K562 (cell line): ENCODE measurements around the gene ZNF48. TPM values are rescaled to one million over a fixed set of nuclear protein-coding genes. Genes with fewer than 3 reads are reported as not detected.

ENCODE experiments used
- BACH1 ChIP-seq: fragments of 200-800 bp; sonication (Bioruptor generic); IDR thresholded peaks from 2 replicates; pipeline ENCODE4 v1.6.1; 2016; ENCODE audit warnings: missing genetic modification characterization, missing compliant biosample characterization
- DEAF1 ChIP-seq: fragments of 450-650 bp; formaldehyde crosslinking; IDR thresholded peaks from 2 replicates; pipeline ENCODE4 v1.4.0; 2020; ENCODE audit warnings: mild to moderate bottlenecking, moderate library complexity
- HMBOX1 ChIP-seq: sonication (generic); IDR thresholded peaks from 2 replicates; pipeline ENCODE4 v1.6.1; 2016
- IRF2 ChIP-seq: sonication (generic); formaldehyde crosslinking; IDR thresholded peaks from 2 replicates; pipeline ENCODE4 v1.8.1; 2022; ENCODE audit warnings: mild to moderate bottlenecking, missing genetic modification reagents
- KAT8 ChIP-seq: fragments of 450-650 bp; IDR thresholded peaks from 2 replicates; pipeline ENCODE4 v1.6.1; 2016; ENCODE audit warnings: low read depth, mild to moderate bottlenecking
- KDM2B ChIP-seq: fragments of 250-450 bp; sonication (Bioruptor Pico); IDR thresholded peaks from 2 replicates; pipeline ENCODE4 v1.8.0; 2021; ENCODE audit warnings: mild to moderate bottlenecking, moderate library complexity
- KDM4B ChIP-seq, 2 experiments: fragments of 450-650 bp in 1 of 2; sonication (generic) in 1 of 2; IDR thresholded peaks; 2 replicates each; pipeline ENCODE4 v1.6.1; 2016 to 2017; ENCODE audit warnings: borderline replicate concordance in 2 of 2, antibody characterized with exemption in 1 of 2, low read depth in 1 of 2, mild to moderate bottlenecking in 1 of 2
- KDM5B ChIP-seq: fragments of 200-600 bp; sonication (generic); IDR thresholded peaks from 2 replicates; pipeline ENCODE4 v1.6.1; 2012; ENCODE audit warnings: low read depth, mild to moderate bottlenecking, moderate library complexity, low read length, control low read depth, inconsistent platforms; ENCODE audit not compliant: insufficient replicate concordance
- KLF13 ChIP-seq: fragments of 450-650 bp; IDR thresholded peaks from 2 replicates; pipeline ENCODE4 v1.6.1; 2016; ENCODE audit warnings: missing genetic modification characterization, low read depth, mild to moderate bottlenecking, missing compliant biosample characterization, moderate library complexity, borderline replicate concordance
- KLF6 ChIP-seq: fragments of 250-450 bp; sonication (Bioruptor Pico); IDR thresholded peaks from 2 replicates; pipeline ENCODE4 v1.4.0; 2020; ENCODE audit warnings: mild to moderate bottlenecking, moderate library complexity, borderline replicate concordance
- MCM3 ChIP-seq: fragments of 450-650 bp; IDR thresholded peaks from 2 replicates; pipeline ENCODE4 v1.6.1; 2016
- NFIX ChIP-seq: fragments of 250-450 bp; sonication (Bioruptor Pico); IDR thresholded peaks from 2 replicates; pipeline ENCODE4 v1.4.0; 2020; ENCODE audit warnings: low read depth, mild to moderate bottlenecking, moderate library complexity
- NKRF ChIP-seq: fragments of 450-650 bp; IDR thresholded peaks from 2 replicates; pipeline ENCODE4 v1.6.1; 2016; ENCODE audit warnings: borderline replicate concordance
- PREB ChIP-seq: sonication (generic); formaldehyde crosslinking; IDR thresholded peaks from 2 replicates; pipeline ENCODE4 v1.8.1; 2023; ENCODE audit warnings: mild to moderate bottlenecking, missing genetic modification reagents
- RB1 ChIP-seq: fragments of 450-650 bp; IDR thresholded peaks from 2 replicates; pipeline ENCODE4 v1.6.1; 2017; ENCODE audit warnings: low read depth, mild to moderate bottlenecking
- RBM17 ChIP-seq: fragments of 200-400 bp; formaldehyde crosslinking; IDR thresholded peaks from 2 replicates; pipeline ENCODE4 v1.6.1; 2017; ENCODE audit warnings: low read depth, mild to moderate bottlenecking, low read length, borderline replicate concordance
- SAFB ChIP-seq: fragments of 200-400 bp; formaldehyde crosslinking; IDR thresholded peaks from 2 replicates; pipeline ENCODE4 v1.6.1; 2017; ENCODE audit warnings: low read depth, low read length, borderline replicate concordance
- SIRT6 ChIP-seq: IDR thresholded peaks from one replicate; pipeline ENCODE4 v1.6.1; 2012; ENCODE audit warnings: low read depth, mild to moderate bottlenecking, control low read depth, inconsistent platforms, low read length, moderate library complexity
- TBP ChIP-seq: optimal IDR thresholded peaks from 2 replicates; pipeline ENCODE3; 2011; ENCODE audit warnings: low read depth, low read length, improper control_type of control experiment
- TEAD1 ChIP-seq, 2 experiments: fragments of 450-650 bp in 1 of 2; sonication (generic) in 1 of 2; formaldehyde crosslinking; IDR thresholded peaks; 2 replicates each; pipeline versions ENCODE4 v1.4.0 to v1.8.0; 2020 to 2022; ENCODE audit warnings: mild to moderate bottlenecking in 2 of 2, missing genetic modification reagents in 1 of 2
- THRAP3 ChIP-seq: fragments of 450-650 bp; IDR thresholded peaks from 2 replicates; pipeline ENCODE4 v1.6.1; 2016; ENCODE audit warnings: mild to moderate bottlenecking, inconsistent platforms, borderline replicate concordance
- XRCC4 ChIP-seq: IDR thresholded peaks from one replicate; pipeline ENCODE4 v1.6.1; 2011; ENCODE audit not compliant: insufficient read depth, insufficient read length; ENCODE audit errors: extremely low read depth
- ZFP30 ChIP-seq: fragments of 250-450 bp; sonication (Bioruptor Pico); IDR thresholded peaks from 2 replicates; pipeline ENCODE4 v1.8.0; 2022; ENCODE audit warnings: moderate library complexity, mild to moderate bottlenecking, inconsistent platforms, borderline replicate concordance
- polyA plus RNA-seq, 8 experiments: library from polyadenylated mRNA; depleted of rRNA in 4 of 8; stranded (reverse) in 5 of 8; unstranded in 3 of 8; fragments of >200 nt; fragmentation: Nextera tagmentation in 2 of 8; fragmentation: Illumina TruSeq in 1 of 8; extraction: Ambion mirVana in 2 of 8; extraction: Trizol in 1 of 8; gene quantifications; 2 replicates each; pipeline versions ENCODE4 v1.2.1 to v1.2.3, GENCODE V29; 2011 to 2014; ENCODE audit warnings: inconsistent platforms in 1 of 8, missing spikeins in 1 of 8
- total RNA-seq, 7 experiments: library from RNA; depleted of rRNA in 6 of 7; stranded (reverse); fragments of >200 nt in 6 of 7; fragmentation: Illumina TruSeq in 2 of 7; extraction: Trizol in 2 of 7; gene quantifications; 2 replicates each; pipeline versions ENCODE4 v1.2.1 to v1.2.3, GENCODE V29; 2011 to 2021; ENCODE audit warnings: low replicate concordance in 1 of 7

ZNF48 gene
- total and polyA plus RNA-seq, 9 of the 15 experiments (the other 6 are each of a cell fraction or from before 2014, with no cell fraction given), result 0.38 to 11.6 (median 4.7) TPM

GRCh38 chr16:30407102-30407803, 12.0 kb downstream of the ZNF48 start, which contains the start of gene ZNF771 (continued):
- TF ChIP-seq NKRF (peak; percentile 99), RB1 (peak; percentile 61), KAT8 (no peak), BACH1 (no peak), TEAD1 (CRISPR knock-in tag; IDR thresholded peaks at IDR 0.05) (no peak), KLF13 (tag) (0 out of 2 replicates have a peak, but pooled peaks have one; percentile 6), NFIX (CRISPR knock-in tag) (no peak), KDM2B (CRISPR knock-in tag) (no peak; the same call in 1 of the 2 replicates), MCM3 (no peak), THRAP3 (no peak), HMBOX1 (no peak), TBP (peak; percentile 66), PREB (CRISPR knock-in tag) (no peak), KDM4B (IDR thresholded peaks at IDR 0.05; ENCODE audit: borderline replicate concordance in 2 of 2, low read depth in 1 of 2) (no peak), KDM5B (peak; percentile 60), SIRT6 (no peak), SAFB (no peak), IRF2 (no peak), DEAF1 (CRISPR knock-in tag) (no peak), XRCC4 (no peak), KLF6 (CRISPR knock-in tag) (peak; percentile 62), ZFP30 (CRISPR knock-in tag) (no peak), RBM17 (no peak)
